NT2/D1 (cell line): Measurements from ENCODE around the gene CALY.

Experiments used
- SUZ12 ChIP-seq: IDR thresholded peaks from 2 replicates; pipeline ENCODE4 v1.6.1; 2011; ENCODE audit not compliant: insufficient read length, insufficient read depth; ENCODE audit errors: extremely low read depth
- YY1 ChIP-seq: IDR thresholded peaks from 2 replicates; pipeline ENCODE4 v1.6.1; 2011; ENCODE audit not compliant: insufficient read length, insufficient read depth

DNA sequence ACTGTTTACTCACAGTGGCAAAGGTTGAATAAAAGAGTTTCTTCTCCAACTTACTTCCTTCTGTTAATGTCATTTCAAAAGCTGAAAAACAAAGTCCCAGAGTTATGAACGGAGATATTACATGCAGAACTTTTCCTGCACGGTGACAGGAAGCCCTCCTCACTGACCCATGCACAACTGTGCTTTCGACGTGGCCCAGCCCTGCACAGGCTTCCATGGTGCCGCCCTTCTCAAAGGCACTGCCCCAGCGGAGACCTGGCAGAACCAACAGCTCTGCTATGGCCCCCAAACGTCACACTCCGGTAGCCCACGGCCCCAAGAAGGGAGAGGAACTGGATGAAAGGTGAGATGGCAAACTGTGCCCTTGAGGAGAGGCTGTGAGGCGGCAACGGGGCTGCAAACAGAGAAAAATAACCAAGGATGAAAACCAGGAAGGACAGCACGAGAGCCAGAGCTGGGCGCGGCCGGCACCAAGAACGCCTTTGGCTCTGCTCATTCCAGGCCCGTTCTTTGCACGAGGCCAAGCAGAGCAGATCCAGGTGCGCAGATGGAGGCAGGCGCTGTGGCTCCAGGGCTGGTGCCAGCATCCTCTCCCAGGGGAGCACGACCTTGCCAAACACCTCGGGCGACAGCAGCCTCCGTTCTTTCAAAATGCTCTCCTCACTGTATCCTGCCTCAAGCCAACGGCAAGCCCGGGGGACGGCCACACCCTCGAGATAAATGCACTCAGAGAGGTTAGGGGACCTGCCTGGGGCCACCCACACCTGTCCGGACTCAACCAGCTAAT lies 28.1 kb upstream of the CALY start:
- TF ChIP-seq YY1 (no peak), SUZ12 (no peak)
